ENCODE measurements around the gene BMP4.

BMP4 gene

DNA sequence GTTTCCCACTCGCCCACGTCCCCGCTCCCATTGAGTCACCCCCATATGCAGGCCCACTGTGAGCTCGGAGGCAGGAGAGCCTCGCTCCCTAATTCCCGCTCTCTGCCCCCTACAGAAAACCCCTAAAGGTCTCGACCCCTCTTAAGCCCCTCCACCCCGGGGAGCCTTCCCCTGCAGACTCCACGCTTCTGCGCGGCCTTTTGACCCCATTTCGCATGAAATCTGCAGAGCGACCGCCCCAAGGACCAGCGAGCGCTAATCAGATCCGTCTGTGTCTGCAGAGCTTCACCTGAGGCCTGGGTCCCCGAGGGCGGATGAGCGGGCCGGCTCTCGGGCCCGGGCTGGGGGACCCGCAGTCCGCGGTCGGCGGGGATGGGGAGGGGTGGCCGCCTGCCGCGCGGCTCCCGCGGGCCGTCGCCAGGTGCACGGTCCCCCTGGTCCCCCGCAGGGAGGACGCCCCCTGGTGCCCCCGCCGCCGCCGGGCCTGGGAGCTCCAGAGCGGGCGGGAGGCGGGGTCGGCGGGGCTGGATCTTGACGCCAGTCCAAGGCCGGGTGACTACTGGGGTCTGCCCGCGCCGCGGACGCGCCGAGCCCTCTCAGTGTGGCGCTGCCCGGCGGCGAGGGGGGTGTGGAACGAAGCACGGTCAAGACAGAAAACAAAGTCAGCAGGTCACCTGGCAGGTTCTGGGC lies 10.1 kb downstream of the BMP4 start:
- no peak for DNase-seq (ENCODE audit: low read depth in 2 of 2)

DNA sequence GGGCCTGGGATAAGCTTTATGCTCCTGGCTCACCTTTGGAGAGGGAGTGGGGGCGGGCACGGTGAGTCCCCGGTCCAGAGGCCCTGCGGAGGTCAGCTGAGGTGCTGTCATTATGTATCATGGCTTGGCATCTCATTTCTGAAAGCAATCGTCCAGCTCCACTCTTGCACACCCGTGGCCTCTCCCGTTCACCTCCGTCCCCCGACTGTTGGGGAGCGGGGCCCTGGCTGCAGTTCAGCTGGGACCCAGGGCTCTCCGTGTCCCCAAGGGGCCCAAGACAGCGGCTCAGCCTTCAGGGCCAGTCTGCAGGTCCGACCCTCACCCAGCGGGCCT lies 10.6 kb downstream of the BMP4 start:
- no peak for DNase-seq (ENCODE audit: low read depth in 2 of 2)

DNA sequence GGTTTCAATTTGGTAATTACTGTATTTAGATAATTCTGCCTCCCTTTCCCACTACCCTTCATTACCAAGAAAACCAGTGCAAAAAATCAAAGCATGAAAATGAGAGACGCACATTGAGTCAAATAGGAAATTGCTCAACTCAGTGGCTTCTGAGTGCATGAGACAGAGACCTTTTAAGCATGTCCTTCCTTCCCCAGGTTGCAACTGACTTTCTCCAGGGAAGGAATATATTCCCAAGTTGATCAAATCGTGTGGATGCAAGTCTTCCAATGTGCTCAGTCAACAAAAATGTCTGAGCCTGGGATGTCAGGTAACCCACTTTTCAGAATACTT lies 12.9 kb downstream of the BMP4 start:
- DNase-seq (ENCODE audit: low read depth in 2 of 2), result no peak

DNA sequence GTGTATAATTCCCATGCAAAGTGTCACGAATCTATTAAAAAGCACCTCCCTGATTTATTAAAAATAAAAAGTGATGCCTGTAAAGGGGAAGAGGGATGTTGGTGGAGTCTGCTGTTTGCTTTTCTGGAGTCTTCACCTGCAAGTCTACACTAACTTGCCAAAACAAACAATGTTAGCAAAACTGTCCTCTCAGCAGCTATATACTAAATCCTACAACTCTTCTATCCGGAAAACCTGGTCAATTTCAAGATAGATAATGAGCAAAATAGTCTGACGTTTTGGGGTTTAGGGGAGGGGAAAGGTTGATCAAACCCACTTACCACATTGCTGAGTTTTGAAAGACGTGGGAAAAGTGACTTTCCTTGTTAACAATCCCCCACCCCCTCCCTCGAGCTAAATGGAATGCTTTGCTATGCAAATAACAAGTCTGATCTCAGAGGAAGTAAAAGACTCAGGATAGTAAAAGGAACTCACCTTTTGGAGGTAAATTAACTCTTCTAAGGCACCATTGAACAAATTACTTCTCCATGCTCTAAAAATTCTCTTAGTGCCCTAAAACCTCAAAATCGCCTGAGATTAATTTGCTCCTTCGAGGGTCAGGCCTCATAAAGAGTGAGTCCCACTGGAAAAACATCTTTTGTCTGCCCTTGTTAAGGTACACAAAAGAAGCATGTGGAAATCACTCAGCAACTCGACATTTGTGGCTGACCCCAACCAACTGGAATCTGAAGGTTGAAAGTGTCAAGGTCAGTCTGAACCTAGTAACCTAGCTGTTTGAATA lies 13.5 kb downstream of the BMP4 start:
- no peak for DNase-seq (ENCODE audit: low read depth in 2 of 2)

DNA sequence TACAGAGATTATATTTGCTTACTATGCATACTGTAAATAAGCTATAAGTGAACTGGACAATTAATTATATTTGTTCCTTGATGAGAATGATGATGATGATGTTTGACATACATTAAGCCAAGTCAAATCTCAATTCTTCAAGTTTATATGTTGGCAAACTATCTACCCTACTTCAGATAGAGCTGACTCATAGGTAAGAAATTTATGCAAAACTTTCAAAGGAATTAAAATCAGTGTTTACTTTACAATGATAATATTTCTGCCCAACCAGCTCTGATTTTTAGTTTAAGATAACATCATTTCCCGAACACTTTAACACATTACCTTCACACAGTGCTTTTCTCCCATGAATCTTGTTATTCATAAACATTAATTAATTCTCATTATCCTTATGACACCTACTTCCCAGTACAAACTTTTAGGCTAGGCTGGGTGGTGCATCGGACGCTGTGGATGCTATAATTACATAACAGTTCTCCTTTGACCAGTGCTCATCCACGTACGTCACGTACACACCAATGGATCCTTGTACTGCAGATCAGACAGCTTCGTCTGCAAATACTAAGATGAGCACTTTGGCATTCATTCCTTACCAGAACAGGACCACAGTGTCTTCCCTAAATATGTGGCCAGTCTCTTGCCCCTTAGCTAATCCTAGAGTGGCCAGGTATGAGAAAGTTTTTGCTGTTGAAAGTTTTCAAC lies 18.3 kb downstream of the BMP4 start:
- no peak for DNase-seq (ENCODE audit: low read depth in 2 of 2)

DNA sequence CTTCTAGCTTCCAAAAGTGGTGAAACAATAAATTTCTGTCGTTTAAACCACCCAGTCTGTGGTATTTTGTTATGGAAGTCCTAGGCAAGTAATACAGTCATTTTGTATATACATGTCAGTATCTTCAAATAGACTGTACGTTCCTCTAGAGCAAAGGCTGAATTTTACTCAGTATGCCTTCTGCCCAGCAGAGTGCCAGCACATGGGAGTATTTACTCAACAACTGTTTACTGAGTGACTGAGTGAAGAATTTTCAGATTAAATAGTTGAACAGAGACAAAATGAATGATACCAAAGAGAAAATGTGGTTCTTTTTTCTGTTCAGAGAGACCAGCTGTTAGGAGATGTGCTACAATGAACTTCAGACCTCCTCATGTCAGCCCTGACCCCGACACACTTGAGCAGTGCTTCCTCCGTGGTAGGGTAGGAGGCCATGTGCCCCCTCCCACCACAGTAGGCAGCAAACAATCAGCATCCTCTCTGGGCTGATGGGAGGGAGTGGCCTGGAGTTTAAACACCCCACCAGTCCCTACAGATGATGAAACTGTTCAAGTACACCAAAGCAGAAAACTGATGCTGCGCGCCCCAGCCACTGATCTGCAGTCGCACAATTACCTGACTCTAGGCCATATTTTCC lies 21.7 kb downstream of the BMP4 start:
- DNase-seq (ENCODE audit: low read depth in 2 of 2), result no peak

DNA sequence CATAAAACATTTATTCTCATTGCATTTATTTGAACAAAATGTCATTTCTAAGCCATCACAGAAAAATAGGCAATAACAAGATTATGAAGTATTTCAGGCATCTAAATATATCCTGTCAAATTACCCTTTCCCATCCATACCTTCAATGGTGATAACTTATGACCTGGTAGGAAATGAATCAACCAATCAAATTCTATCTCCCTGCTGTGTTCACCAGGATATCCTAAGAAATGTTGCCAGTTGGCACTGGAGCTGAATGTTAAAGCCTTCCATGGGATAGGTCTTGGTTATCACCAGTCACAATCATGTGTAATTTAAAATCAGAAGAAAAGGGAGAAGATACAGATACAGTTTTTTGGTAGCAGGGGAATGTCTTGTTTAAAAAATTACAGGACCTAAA lies 23.7 kb downstream of the BMP4 start:
- no peak for DNase-seq (ENCODE audit: low read depth in 2 of 2)

DNA sequence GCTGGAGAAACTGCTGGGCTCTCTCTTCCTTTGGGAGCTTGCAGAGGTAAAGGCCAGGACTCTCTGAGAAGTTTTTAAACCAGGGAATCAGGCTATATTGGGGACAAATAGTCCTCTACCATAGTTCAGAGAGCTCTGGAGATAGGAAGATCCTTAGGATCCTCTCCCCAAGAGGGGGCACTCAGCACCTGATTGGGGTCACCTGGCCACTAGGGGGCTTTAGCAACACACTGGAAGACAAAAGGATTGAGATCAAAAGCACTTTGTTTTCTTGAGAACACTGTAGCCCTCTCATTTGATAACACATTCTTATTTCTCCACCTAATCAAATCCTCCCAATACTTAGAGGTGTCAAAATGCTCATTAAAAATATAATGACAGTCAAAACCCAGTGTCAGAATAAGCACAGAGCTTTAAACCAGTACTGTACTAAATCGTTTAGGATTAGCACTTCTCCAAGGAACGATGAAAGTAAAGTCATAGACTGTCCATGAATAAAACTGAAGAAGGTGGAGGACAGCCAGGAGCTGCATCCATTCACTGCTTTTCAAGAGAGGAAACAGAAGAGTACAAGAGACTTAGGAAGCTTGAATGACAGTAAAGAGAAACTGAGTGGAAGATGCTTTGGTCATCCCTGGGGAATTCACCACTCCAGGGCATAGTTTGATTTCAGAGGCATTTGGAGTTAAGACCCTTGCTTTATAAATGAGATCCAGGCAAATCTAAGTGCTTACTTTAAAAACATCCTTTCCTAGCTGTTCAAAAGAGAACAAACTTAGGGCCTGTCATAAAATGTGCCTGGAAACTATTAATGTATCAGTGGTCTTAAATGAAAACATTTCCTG lies 26.5 kb downstream of the BMP4 start:
- no peak for DNase-seq (ENCODE audit: low read depth in 2 of 2)

DNA sequence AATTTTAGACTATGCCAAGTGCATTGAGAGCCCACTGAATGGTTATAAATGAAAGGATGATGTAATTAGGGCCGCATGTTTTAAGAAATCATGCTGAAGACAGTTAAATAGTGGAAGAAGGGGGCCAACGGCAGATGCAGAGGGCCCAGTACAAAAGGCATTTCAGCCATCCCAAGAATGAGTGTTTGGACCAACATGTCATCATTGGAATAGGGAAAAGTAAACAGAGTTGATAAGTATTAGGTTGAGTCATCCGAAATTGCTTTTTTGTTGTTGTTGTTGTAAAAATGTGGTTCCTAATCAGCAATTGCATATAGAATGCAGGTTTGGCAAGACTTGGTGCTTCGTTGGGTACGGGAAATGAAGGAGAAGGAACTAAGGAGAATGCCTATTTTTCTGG lies 29.5 kb downstream of the BMP4 start:
- no peak for DNase-seq (ENCODE audit: low read depth in 2 of 2)

DNA sequence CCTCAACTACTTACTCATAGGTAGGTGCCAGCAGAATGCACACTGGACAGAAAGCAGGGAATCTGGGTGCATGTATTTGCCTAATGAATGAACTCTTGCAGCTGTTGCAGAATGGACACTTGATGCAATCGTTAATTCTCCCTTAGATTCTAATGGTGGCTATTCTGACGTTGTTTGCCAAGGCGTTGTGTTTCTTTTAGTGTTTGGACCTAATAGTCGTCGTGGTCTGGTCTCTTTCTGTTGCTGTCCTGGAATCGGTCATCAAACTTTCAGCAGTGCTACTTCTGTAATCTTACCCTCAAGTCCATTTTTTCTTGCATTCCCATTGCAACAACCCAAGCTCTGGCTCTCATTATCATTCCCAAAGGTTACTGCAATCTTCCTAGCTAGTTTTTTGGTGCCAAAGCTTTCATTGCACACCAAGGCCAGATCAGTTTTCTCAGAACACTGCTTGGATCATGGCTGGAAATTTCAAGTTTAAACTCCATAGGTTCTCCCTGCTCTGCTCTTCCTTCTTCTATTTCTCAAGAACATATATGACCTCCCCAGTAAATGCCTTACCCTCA lies 31.3 kb downstream of the BMP4 start:
- no peak for DNase-seq (ENCODE audit: low read depth in 2 of 2)

DNA sequence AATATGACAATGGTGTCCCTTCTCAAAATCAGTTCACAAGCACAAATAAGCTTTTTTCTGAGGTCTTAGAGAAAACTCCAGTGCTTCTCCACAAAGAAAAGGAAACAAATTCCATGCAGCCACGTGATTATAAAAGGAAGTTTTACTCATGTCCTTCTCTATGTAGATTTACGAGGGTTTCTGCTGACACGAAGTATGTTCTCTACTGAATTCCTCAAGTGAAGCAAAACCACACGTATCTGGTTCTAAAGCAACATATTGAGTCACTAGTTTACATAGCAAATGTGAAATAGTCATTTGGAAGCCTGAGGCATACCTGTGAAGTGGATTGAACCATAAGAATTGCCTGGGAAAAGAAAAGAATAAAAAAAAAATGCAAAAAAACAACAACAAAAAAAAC lies 31.9 kb downstream of the BMP4 start:
- DNase-seq (ENCODE audit: low read depth in 2 of 2), result no peak

DNA sequence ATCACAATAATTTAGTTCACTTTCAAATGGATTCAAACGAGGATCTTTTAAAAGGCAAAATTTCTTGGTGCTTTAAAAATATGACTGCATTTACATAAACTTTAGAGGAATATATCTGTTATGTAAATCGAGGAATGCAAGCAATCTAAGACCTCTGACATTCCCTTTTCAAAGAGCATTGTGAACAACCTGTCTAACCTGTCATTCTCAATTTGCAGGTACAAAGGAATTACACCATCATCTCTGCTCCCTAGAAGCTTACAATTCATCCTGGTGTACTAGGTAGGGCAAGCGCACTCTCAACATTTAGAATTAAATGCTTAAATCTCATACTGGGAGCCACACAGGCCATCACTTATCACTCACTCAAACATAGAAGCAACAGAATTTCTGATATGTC lies 35.6 kb downstream of the BMP4 start:
- DNase-seq (ENCODE audit: low read depth in 2 of 2), result no peak

DNA sequence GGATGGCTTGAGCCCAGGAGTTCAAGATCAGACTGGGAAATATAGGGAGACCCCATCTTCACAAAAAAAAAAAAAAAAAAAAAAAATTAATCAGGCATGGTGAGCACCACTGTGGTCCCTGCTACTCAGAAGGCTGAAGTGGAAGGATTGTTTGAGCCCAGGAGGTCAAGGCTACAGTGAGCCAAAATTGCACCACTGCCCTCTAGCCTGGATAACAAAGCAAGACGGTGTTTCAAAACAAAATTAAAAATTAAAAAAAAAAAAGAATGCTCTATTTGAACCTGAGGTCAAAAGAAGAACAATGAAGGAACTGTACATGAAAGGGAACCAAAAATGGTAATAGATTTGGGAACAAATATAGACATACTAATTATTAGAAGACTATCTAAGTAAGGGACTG lies 40.4 kb downstream of the BMP4 start:
- DNase-seq (ENCODE audit: low read depth in 2 of 2), result no peak

DNA sequence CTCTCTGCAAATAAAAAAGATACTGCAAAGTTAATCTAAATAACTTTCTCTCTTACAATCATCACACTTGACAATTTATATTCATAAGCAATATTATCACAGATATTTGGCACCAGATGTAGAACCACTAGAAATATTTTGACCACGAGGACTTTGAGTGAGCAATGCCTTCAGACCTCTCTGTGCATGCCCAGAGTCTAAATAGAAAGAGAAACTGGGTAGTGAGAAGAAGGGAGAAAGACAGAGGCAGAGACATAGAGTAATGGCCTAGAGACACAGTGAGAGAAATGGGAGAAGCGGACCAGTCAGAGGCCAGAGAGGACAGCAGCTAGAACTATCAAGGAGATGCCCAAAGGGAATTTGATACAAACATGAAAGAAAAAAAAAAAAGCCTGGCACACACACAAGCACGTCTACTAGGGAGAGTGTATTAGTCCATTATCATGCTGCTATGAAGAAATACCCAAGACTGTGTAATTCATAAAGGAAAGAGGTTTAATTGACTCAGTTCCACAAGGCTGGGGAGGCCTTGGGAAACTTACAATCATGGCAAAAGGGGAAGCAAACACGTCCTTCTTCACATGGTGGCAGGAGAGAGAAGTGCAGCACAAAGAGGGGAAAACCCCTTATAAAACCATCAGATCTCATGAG lies 41.1 kb downstream of the BMP4 start:
- DNase-seq (ENCODE audit: low read depth in 2 of 2), result no peak

DNA sequence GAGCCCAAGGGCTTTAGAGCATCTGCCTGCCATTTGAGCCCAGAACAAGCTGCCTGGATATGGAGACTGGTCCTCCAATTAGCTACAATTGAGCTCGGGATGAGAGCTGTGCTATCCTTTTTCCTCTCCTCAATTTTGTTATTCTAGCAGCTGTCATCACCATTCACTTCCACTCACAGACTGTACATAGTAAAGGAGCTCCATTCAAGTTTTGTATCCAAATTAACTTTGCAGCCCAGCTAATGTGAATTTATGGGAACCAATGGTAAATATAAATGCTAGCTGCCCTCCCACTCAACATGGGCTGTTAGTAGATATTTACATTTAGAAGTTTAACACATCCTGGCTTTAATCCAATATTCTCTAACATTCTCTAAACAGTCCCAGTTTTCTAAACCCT lies 44.6 kb downstream of the BMP4 start:
- no peak for DNase-seq (ENCODE audit: low read depth in 2 of 2)

DNA sequence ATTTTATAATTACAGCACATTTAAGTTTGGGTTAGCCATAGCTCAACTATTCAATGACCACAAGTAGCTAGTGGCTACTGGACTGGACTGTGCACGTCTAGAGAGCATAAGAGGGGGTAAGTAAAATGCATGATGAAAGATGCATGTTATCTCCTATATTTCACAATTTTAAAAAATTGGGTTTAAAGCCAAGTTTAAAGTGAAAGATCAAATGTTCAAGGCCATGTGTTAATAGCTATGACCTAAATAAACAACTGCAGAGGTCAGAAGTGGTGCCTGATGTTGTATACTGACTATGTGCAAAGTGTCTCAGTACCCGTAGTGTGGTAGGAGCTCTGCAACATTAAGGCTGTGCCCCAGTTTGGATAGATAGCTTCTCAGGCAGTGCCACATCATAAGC lies 48.2 kb downstream of the BMP4 start:
- no peak for DNase-seq (ENCODE audit: low read depth in 2 of 2)

DNA sequence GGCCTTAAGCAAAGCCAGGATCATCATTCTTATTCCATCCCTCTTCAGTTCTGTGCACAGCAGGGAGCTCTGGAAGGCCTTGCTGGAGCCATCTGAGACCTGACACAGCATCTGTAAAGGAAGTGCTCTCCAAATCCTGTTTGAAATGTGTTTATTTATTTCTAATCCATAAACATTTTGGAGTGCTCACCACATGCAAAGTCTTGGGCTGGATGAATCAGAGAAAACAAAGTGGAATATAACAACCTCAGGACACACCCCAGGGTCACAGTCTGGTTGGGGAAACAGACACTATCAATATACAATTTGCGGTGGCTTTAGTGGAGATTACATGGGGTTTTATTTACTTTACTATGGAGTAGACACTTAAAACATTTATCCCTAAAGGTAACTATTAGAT lies 54.3 kb downstream of the BMP4 start:
- DNase-seq (ENCODE audit: low read depth in 2 of 2), result no peak

DNA sequence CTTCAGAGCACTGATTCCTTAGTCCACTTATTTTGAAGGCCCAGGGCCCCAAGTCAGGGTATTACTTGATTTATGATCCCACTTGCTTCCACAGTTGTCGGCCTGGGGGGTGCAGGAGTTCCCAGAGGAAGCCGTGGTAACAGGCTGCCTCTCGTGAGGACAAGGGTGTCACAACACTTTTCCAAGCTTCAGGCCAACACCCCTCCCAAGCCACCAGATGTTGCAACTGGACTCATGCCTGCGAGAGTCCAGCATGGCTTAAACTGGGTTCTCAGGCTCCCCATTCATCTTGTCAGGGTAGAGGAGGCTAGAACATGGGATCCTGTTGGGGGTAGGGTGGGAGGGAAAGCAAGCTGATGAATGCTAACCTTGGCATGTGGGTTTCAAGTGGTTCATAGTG lies 56.1 kb downstream of the BMP4 start:
- DNase-seq (ENCODE audit: low read depth in 2 of 2), result no peak
